Gastroesophageal sphincter (tissue), 4 donors: Measurements from ENCODE around the gene KLHL17. TPM values are rescaled to one million over a fixed set of nuclear protein-coding genes. Genes with fewer than 3 reads are reported as not detected.

Experiments used
- ATAC-seq: fragments of 150-250 bp; one replicate; pipeline ENCODE4 v1.9.1; 2016; ENCODE audit warnings: mild to moderate bottlenecking, moderate library complexity
- H3K27ac ChIP-seq, 4 donors: fragments of 200-600 bp; sonication (generic) in 3 of 4; 1 replicate in 3 of 4; 2 replicates in 1 of 4; pipeline ENCODE4 v1.5.1; 2016 to 2019
- H3K27me3 ChIP-seq: fragments of 200-600 bp; sonication (generic); one replicate; pipeline ENCODE4 v1.5.1; 2019
- H3K36me3 ChIP-seq, 2 donors: fragments of 200-600 bp; sonication (generic); one replicate each; pipeline ENCODE4 v1.5.1; 2019; ENCODE audit warnings: control low read depth in 1 of 2
- H3K4me1 ChIP-seq, 3 donors: fragments of 200-600 bp; sonication (generic); 1 replicate in 2 of 3; 2 replicates in 1 of 3; pipeline ENCODE4 v1.5.1; 2016 to 2019; ENCODE audit warnings: control low read depth in 2 of 3
- H3K4me3 ChIP-seq, 2 donors: fragments of 200-600 bp; sonication (generic); one replicate each; pipeline ENCODE4 v1.5.1; 2019; ENCODE audit warnings: mild to moderate bottlenecking in 1 of 2, moderate library complexity in 1 of 2
- H3K9me3 ChIP-seq, 3 donors: fragments of 200-600 bp; sonication (generic); one replicate each; pipeline ENCODE4 v1.5.1; 2017 to 2019; ENCODE audit warnings: control low read depth in 2 of 3
- EP300 ChIP-seq: sonication (generic); formaldehyde crosslinking; IDR thresholded peaks from one replicate; pipeline ENCODE4 v1.6.1; 2017; ENCODE audit warnings: antibody characterized with exemption, mild to moderate bottlenecking
- POLR2A ChIP-seq, 2 donors: fragments of 450-650 bp; IDR thresholded peaks; one replicate each; pipeline ENCODE4 v1.6.1; 2017; ENCODE audit warnings: antibody characterized with exemption in 2 of 2, mild to moderate bottlenecking in 2 of 2, moderate library complexity in 1 of 2
- POLR2AphosphoS5 ChIP-seq: sonication (generic); formaldehyde crosslinking; IDR thresholded peaks from one replicate; pipeline ENCODE4 v1.6.1; 2017; ENCODE audit warnings: antibody characterized with exemption
- WGBS, 2 donors: methylation state at CpG; one replicate each; pipeline ENCODE4 v1.1.5; 2018; ENCODE audit warnings: low coverage in 1 of 2; 5-methylcytosine and 5-hydroxymethylcytosine counted together
- total RNA-seq, 4 donors: library from RNA; depleted of rRNA; stranded (reverse); fragments of >200 nt; gene quantifications; one replicate each; pipeline ENCODE4 v1.1.0, GENCODE V29; 2016
- TF ChIP-seq, protein P1 (sequence below), 4 experiments: fragments of 200-600 bp in 2 of 4; fragments of 450-650 bp in 2 of 4; sonication (generic) in 1 of 4; IDR thresholded peaks; one replicate each; pipeline ENCODE4 v1.5.1; 2017 to 2019; ENCODE audit warnings: antibody characterized with exemption in 4 of 4, mild to moderate bottlenecking in 2 of 4, moderate library complexity in 2 of 4

KLHL17 gene
- total RNA-seq, 4 donors from 2014 or later, result 3.6 to 12.0 (median 10.1) TPM

DNA sequence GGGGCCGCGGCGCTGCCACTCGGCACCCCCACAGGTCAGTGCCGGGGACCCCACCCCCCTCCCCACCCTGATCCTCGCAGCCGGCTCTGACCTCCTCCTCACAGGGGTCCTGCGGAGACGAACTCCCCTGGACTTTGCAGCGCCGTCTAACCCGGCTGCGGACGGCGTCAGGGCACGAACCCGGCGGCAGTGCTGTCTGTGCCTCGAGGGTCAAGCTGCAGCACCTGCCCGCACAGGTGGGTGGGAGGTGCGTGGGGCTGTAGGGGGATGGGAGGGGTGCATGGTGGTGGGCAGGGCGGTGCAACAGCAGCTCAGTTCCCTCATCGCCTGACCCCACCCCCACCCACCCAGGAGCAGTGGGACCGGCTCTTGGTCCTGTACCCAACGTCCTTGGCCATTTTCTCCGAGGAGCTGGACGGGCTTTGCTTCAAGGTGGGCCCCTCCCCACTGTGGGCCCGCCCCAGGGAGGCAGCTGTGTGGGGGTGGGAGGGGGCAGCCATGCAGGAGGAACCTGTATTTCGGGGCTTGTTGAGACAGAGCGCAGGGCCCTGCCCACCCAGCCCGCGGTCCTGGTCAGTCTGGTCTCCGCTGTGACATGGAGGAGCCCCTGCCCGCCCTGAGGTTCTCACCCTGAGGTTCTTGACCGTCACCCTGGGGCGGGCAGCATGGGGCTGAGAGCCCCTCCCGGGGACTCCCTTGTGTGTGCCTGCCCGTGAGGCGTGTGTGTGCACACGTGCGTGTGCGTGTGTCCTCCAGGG lies 10.8 kb downstream of the KLHL17 start:
- TF ChIP-seq, protein P1, sequence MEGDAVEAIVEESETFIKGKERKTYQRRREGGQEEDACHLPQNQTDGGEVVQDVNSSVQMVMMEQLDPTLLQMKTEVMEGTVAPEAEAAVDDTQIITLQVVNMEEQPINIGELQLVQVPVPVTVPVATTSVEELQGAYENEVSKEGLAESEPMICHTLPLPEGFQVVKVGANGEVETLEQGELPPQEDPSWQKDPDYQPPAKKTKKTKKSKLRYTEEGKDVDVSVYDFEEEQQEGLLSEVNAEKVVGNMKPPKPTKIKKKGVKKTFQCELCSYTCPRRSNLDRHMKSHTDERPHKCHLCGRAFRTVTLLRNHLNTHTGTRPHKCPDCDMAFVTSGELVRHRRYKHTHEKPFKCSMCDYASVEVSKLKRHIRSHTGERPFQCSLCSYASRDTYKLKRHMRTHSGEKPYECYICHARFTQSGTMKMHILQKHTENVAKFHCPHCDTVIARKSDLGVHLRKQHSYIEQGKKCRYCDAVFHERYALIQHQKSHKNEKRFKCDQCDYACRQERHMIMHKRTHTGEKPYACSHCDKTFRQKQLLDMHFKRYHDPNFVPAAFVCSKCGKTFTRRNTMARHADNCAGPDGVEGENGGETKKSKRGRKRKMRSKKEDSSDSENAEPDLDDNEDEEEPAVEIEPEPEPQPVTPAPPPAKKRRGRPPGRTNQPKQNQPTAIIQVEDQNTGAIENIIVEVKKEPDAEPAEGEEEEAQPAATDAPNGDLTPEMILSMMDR (IDR thresholded peaks at IDR 0.05), result no peak
- TF ChIP-seq POLR2A (IDR thresholded peaks at IDR 0.05) (no peak), EP300 (no peak), POLR2AphosphoS5 (no peak)
- peaks cover 0 to 26% (median 13%) of the 10 kb centered on the region in 3 donors for H3K4me1 ChIP-seq
- no peaks in the 10 kb centered on the region for H3K9me3 ChIP-seq
- no CpG with 5 or more reads among the region's 42 CpGs for WGBS, 2 donors
- H3K27ac ChIP-seq, result no peak overlapping the region
- H3K4me3 ChIP-seq, result no peak overlapping the region
- peaks cover 92% of the 10 kb centered on the region for H3K27me3 ChIP-seq
- no peaks in the 10 kb centered on the region for H3K36me3 ChIP-seq
- no peak for ATAC-seq

DNA sequence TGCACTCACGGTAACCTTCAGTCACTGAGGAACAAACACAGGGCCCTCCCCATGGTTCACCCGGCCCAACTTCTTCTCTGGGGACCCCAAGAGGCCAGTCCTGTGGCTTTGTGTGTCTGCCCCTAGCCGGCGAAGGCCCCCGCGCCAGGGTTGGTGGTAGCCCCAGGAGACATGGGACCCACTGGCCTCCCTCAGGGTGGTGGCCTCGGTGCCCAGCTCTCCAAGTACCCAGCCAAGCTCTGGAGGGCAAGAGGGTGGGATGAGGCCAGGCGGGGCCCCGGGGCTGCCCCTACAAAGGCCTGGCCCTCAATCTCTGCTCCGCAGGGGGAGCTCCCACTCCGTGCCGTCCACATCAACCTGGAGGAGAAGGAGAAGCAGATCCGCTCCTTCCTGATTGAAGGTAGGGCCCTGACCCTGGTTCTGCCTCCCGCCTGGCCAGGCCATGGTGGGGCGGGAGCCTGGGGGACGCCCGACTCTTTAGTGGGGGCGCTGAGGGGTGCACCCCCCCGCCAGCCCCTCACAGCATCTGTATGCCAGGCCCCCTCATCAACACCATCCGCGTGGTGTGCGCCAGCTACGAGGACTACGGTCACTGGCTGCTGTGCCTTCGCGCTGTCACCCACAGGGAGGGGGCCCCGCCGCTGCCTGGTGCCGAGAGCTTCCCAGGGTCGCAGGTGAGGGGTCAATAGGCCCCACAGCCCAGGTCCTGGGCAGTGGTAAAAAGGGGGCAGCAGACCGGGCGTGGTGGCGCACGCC lies 11.5 kb downstream of the KLHL17 start:
- Histone ChIP-seq H3K4me1 (peaks cover 0 to 22% (median 9%) of the 10 kb centered on the region in 3 donors), H3K36me3 (no peaks in the 10 kb centered on the region), H3K27ac (no peak overlapping the region), H3K4me3 (no peak overlapping the region), H3K27me3 (peaks cover 96% of the 10 kb centered on the region), H3K9me3 (no peaks in the 10 kb centered on the region)
- ATAC-seq, result no peak
- TF ChIP-seq EP300 (no peak), POLR2A (IDR thresholded peaks at IDR 0.05) (no peak), POLR2AphosphoS5 (no peak)
- TF ChIP-seq, protein P1 (IDR thresholded peaks at IDR 0.05), result no peak
- 80% methylated on average over 1 of the region's 34 CpGs; no CpG with 5 or more reads in 1 of the 2 donors for WGBS, 2 donors

DNA sequence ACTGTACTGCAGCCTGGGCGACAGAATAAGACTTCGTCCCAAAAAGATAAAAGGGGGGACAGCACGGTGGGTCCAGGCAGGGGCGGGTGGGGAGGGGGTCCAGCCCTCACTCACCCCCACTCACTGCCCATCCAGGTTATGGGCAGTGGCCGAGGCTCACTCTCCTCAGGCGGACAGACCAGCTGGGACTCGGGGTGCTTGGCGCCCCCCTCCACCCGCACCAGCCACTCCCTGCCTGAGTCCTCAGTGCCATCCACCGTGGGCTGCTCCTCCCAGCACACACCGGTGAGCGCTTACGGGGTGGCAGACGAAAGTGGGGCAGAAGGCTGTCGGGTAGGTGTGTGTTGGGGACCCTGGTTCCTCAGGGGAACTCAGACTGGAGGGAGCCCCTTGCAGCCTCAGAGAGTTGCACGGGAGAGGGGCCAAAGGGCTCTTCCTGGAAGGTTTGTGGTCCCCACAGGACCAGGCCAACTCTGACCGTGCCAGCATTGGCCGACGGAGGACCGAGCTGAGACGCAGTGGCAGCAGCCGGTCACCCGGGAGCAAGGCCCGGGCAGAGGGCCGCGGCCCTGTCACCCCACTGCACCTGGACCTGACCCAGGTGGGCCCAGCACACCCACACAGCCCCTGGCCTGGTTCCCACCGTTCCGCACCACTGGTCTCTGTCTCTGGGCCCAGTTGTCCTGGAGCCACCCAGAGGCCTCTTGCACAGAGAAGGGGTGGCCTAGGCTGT lies 12.5 kb downstream of the KLHL17 start:
- TF ChIP-seq POLR2AphosphoS5, result no peak
- no peak for TF ChIP-seq EP300
- 40% methylated on average over 1 of the region's 28 CpGs; no CpG with 5 or more reads in 1 of the 2 donors for WGBS, 2 donors
- H3K4me1 ChIP-seq, result peaks cover 0 to 14% (median 5%) of the 10 kb centered on the region in 3 donors

DNA sequence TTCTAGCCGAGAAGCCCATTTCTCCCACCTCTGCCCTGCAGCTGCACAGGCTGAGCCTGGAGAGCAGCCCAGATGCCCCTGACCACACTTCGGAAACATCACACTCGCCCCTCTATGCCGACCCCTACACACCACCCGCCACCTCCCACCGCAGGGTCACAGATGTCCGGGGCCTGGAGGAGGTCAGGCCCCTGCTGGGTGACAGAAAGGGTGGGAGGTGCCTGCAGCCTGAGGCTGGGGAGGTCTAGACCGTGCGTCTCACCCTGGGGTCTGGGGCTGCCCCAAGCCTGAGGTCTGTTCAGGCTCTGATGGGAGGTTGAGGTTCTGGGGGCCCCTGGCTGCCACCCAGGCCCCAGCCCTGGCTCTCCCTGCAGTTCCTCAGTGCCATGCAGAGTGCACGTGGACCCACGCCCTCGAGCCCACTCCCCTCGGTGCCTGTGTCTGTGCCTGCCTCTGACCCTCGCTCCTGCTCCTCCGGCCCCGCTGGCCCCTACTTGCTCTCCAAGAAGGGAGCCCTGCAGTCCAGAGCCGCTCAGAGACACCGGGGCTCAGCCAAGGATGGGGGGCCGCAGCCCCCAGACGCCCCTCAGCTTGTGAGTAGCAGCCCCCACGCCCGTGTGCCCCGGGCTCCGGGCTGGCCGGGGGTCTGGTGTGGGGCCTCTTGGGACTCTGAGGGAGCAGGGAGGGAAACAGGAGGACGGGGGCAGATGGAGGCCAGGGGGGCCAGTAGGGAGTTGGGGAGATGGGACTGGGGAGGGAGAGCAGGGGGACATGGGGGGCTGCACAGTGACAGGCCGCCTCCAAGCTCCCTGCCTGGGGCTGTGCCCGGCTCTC lies 13.3 kb downstream of the KLHL17 start:
- Histone ChIP-seq H3K4me1 (peaks cover 0 to 14% (median 5%) of the 10 kb centered on the region in 3 donors), H3K36me3 (no peaks in the 10 kb centered on the region), H3K9me3 (no peaks in the 10 kb centered on the region), H3K4me3 (no peak overlapping the region), H3K27me3 (peaks cover 86% of the 10 kb centered on the region), H3K27ac (no peak overlapping the region)
- no peak for ATAC-seq
- WGBS, 2 donors, result 70% methylated on average over 2 of the region's 28 CpGs; no CpG with 5 or more reads in 1 of the 2 donors
- no peak for TF ChIP-seq POLR2A (IDR thresholded peaks at IDR 0.05)
- TF ChIP-seq EP300, result no peak
- TF ChIP-seq, protein P1 (IDR thresholded peaks at IDR 0.05), result no peak
- no peak for TF ChIP-seq POLR2AphosphoS5

More for the DNA sequence above, 12.5 kb downstream of the KLHL17 start:
- Histone ChIP-seq H3K27ac (no peak overlapping the region), H3K27me3 (peaks cover 86% of the 10 kb centered on the region), H3K4me3 (no peak overlapping the region), H3K36me3 (no peaks in the 10 kb centered on the region), H3K9me3 (no peaks in the 10 kb centered on the region)
- no peak for ATAC-seq
